GM18873 (cell line): Measurements from ENCODE around the gene ZDHHC11.
"Not testable (repeated sequence)": the region's sequence is repeated elsewhere in the genome, so short reads cannot be mapped to it uniquely, and the experiment has no call there.

Source experiments
- ATAC-seq: cut with Tn5 transposase; IDR thresholded peaks from one replicate; pipeline ENCODE4 v1.9.1; 2021; ENCODE audit warnings: mild to moderate bottlenecking, moderate library complexity, moderate number of reproducible peaks; ENCODE audit not compliant: unreplicated experiment, low FRiP score

ZDHHC11 gene

GRCh38 chr5:860506-861150 lies 9.8 kb upstream of the ZDHHC11 start:
- no peak for ATAC-seq

DNA sequence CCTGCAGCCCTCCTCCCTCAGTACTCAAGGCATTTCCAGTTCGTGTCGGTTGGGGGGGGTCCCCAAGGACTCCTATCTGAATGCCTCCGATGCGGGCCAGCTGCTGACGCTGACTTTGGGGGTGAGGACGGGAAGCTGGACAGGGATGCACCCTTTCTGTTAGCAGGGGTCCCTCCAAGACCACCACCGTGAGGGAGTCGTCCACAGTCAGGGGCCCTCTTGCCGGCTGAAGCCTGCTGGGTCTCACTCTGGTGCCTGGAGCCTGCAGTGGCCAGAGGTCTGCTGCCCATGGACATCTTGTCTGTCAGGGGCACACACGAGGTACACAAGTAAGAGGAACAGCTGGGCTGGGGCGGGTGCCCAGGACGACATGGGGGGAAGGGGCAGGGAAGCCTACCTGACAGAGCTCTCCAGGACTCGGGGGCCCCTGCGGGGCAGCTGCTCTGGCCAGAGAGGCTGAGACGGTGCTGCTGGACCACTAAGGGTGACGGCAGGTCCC lies 9.1 kb upstream of the ZDHHC11 start:
- ATAC-seq: no peak

GRCh38 chr5:859391-859790 lies 8.6 kb upstream of the ZDHHC11 start:
- ATAC-seq: no peak

DNA sequence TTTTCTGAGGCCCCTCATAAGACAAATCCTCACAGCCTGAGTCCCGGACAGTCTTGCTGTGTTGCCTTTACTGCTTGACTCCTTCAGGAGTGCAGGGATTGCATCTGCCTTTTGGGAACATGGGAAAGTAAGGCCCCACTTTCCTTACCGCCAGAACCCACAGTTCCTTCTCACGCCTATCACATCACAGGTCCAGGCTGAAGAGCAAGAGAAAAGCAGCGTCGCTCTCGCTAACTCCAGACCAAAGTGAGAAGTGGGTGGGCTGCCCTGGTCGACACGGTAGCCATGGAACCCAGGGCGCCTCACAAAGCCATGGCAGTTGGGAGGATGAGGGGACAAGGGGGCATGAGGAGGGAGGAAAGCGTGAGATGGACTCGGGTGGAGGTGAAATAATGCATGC lies 7.9 kb upstream of the ZDHHC11 start:
- ATAC-seq: no peak

GRCh38 chr5:856531-857425 lies 6.0 kb upstream of the ZDHHC11 start:
- no peak for ATAC-seq

DNA sequence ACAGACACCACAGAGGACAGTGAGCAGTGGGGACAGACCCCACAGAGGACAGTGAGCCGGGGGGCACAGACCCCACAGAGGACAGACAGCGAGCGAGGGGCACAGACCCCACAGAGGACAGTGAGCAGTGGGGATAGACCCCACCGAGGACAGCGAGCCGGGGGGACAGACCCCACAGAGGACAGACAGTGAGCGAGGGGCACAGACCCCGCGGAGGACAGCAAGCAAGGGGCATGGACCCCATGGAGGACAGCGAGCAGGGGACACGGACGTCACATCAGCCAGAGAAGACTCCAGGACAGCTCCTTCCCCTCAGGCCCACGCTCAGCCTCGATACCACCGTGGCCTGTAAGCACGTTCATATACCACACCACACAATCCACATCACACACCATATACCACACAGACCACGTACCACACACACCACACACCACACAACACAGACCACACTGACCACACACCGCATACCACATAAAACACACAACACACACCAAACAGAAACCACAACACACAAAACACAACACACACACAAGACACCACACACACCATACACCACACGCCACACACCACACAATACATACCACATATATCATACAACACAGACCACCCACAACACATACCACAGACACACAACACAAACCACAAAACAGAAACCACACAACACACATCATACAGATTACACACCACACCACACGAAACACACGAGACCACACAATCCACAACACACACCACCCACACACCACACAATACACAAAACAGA lies 5.2 kb upstream of the ZDHHC11 start:
- ATAC-seq: no peak

GRCh38 chr5:854966-855743 lies 4.4 kb upstream of the ZDHHC11 start:
- ATAC-seq: no peak

DNA sequence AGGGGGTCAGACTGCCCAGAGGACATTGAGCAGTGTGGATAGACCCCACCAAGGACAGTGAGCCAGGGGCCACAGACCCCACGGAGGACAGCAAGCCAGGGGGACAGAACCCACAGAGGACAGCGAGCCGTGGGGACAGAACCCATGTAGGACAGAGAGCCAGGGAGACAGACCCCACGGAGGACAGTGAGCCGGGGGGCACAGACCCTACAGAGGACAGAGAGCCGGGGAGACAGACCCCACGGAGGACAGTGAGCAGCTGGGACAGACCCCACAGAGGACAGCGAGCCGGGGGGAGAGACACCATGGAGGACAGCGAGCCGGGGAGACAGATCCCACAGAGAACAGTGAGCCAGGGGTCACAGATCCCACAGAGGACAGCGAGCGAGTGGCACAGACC lies 3.4 kb upstream of the ZDHHC11 start:
- ATAC-seq: no peak

- ATAC-seq: not testable (repeated sequence)
Measured at GRCh38 chr5:853416-854090, 2.8 kb upstream of the ZDHHC11 start.

- ATAC-seq: no peak
Measured at GRCh38 chr5:852431-853401, 1.9 kb upstream of the ZDHHC11 start.

GRCh38 chr5:852018-852417 lies 1.2 kb upstream of the ZDHHC11 start:
- no peak for ATAC-seq

DNA sequence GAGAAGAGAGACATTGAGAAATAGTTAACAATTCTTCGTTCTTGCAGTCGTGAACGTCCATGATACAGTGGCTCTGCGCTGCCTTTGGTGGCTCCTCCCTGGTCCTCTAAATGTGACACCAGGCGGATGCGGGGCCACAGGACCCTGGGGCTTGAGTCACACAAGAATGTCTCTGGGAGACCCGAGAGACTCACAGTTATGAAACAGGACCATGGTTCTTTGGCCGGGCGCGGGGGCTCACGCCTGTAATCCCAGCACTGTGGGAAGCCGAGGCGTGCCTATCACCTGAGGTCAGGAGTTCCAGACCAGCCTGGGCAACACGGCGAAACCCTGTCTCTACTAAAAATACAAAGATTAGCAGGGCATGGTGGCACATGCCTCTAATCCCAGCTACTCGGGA lies 767 bp upstream of the ZDHHC11 start:
- ATAC-seq: no peak

DNA sequence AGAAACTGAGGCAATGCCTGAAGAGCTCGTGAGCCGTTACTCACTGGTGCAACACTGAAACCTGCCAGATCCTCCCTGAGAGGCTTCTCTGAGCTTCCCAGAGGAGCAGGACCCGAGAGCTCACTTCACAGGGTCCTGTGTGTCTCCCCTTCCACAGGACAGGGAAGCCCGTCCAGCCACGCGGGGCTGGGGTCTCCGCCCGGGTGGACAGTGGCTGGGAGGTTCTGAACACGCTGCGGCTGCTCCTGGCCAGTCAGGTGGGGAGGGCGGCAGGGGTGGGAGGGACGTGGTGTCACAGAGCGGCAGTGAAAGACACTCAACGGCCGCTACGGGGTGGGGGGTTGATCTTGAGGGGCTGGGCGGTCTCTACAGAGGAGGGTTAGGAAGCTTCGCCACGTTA lies 290 bp upstream of the ZDHHC11 start:
- ATAC-seq: no peak

DNA sequence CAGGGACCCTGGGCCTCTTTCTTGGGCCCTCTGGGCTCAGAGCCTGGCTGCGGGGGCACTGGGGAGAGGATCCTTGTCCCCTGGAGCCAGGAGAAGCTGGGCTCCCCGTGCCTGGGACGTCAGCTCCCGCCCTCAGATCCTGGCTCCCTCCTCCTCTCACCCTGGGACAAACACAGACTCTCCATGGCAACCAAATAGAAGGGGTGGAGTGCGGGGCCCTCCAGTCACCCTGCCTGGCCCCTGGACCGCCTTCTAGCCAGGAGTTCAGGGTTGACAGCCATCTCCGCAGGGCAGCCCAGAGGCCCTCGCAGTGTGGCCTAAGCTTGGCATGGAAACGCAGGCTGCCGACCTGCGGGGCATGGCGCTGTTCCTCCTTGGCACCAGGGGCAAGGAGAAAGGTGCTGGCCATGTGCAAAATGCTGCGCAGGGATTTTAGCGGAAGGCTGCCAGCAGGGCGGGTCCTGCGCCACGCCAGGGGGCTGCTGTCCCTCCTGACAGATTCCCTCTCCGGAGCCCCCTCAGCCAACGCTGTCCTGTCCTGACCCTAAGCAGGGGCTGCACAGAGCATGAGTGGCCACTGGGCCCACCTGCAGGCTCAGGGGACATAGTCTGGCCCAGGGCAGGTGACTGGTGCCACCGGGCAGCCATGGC lies 1.0 kb downstream of the ZDHHC11 start:
- no peak for ATAC-seq

DNA sequence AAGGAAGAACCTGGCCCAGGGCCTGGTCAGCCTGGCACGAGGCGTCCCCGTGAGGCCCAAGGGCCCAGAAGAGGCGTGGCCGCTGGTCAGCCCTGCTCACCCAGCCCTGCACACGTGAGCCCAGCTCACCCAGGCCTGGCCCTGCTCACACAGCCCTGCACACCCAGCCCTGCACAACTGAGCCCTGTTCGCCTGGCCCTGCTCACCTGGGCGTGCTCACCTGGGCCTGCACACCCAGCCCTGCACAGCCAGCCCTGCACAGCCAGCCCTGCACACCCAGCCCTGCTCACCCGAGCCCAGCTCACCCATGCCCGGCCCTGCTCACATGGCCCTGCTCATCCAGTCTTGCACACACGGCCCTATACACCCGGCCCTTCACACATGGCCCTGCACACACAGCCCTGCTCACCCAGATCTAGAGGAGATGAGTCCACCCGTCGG lies 2.1 kb downstream of the ZDHHC11 start:
- ATAC-seq: no peak

DNA sequence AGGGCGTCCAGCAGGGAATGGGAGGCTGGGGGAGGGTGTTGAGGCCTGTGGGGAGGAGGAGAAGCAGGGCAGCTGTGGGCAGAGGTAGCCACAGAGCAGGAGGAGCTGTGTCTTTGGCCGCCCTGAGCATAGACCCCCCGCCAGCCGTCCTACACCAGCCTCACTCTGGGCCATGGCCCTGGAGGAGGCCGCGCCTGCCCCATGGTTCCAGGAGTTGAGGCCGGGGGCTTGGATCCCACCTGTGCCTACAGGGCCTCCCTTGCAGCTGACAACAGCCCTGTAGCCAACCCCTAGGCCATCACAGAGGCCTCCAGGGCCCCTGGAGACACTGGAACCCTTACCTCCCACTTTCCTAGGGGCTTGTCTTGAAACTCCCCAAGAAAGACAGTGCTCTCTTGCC lies 3.0 kb downstream of the ZDHHC11 start:
- ATAC-seq: not testable (repeated sequence)

- not testable (repeated sequence) for ATAC-seq
Measured at GRCh38 chr5:847212-847611, 3.6 kb downstream of the ZDHHC11 start.

DNA sequence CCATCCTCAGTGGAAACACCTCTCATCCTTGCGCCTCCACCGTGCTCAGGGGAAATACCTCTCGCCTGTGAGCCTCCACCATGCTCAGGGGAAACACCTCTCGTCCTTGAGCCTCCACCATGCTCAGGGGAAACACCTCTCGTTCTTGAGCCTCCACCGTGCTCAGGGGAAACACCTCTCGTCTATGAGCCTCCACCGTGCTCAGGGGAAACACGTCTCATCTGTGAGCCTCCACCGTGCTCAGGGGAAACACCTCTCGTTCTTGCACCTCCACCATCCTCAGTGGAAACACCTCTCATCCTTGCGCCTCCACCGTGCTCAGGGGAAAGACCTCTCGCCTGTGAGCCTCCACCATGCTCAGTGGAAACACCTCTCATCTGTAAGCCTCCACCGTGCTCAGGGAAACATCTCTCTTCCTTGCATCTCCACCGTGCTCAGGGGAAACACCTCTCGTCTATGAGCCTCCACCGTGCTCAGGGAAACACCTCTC lies 4.1 kb downstream of the ZDHHC11 start:
- ATAC-seq: not testable (repeated sequence)
